CD14-positive monocyte (primary cell): ENCODE results near the gene TMEM115. TPM values are rescaled to one million over a fixed set of nuclear protein-coding genes. Genes with fewer than 3 reads are reported as not detected.

ENCODE experiments used
- DNase-seq, 3 donors: peaks; one replicate each; pipeline ENCODE4 v3.0.0-alpha.2; 2011 to 2022
- H2AFZ ChIP-seq: 2 replicates; pipeline ENCODE4 v1.6.0; 2012; ENCODE audit warnings: mild to moderate bottlenecking, low read depth, low read length, inconsistent platforms; ENCODE audit not compliant: insufficient read depth, poor library complexity, severe bottlenecking
- H3K27ac ChIP-seq, 2 donors: 1 replicate in 1 of 2; 2 replicates in 1 of 2; pipeline ENCODE4 v1.5.1; 2012 to 2013; ENCODE audit warnings: low read length in 2 of 2, control low read depth in 1 of 2, inconsistent platforms in 1 of 2, low read depth in 1 of 2, mild to moderate bottlenecking in 1 of 2
- H3K27me3 ChIP-seq, 2 donors: one replicate each; pipeline versions ENCODE4 v1.6.0 to v1.6.1; 2011 to 2013; ENCODE audit warnings: low read length in 2 of 2; ENCODE audit not compliant: control insufficient read depth in 2 of 2, insufficient read depth in 2 of 2
- H3K36me3 ChIP-seq, 2 donors: replicated peaks in 1 of 2; 1 replicate in 1 of 2; 2 replicates in 1 of 2; pipeline versions ENCODE4 v1.5.1 to v1.6.1; 2012 to 2013; ENCODE audit warnings: low read length in 2 of 2, control low read depth in 1 of 2, inconsistent platforms in 1 of 2, mild to moderate bottlenecking in 1 of 2; ENCODE audit not compliant: insufficient read depth in 2 of 2, control insufficient read depth in 1 of 2
- H3K4me1 ChIP-seq, 2 donors: 1 replicate in 1 of 2; 2 replicates in 1 of 2; pipeline versions ENCODE4 v1.5.1 to v1.6.1; 2012 to 2013; ENCODE audit warnings: low read length in 2 of 2, control low read depth in 1 of 2, inconsistent platforms in 1 of 2, mild to moderate bottlenecking in 1 of 2, moderate library complexity in 1 of 2; ENCODE audit not compliant: insufficient read depth in 2 of 2, control insufficient read depth in 1 of 2
- H3K4me2 ChIP-seq: replicated peaks from 2 replicates; pipeline ENCODE3; 2012; ENCODE audit warnings: low read length, moderate library complexity, mild to moderate bottlenecking; ENCODE audit not compliant: poor library complexity, severe bottlenecking; ENCODE audit errors: extremely low read depth
- H3K4me3 ChIP-seq, 3 experiments: fragments of 200-600 bp in 1 of 3; sonication (generic) in 1 of 3; replicated peaks in 1 of 3; 1 replicate in 2 of 3; 2 replicates in 1 of 3; pipeline ENCODE4 v1.5.1; 2011 to 2013; ENCODE audit warnings: low read length in 3 of 3, mild to moderate bottlenecking in 3 of 3, control low read depth in 2 of 3, low read depth in 2 of 3, inconsistent platforms in 1 of 3, moderate library complexity in 1 of 3
- H3K79me2 ChIP-seq: 2 replicates; pipeline ENCODE4 v1.6.0; 2012; ENCODE audit warnings: mild to moderate bottlenecking, control low read depth, inconsistent platforms, low read length, moderate library complexity; ENCODE audit not compliant: insufficient read depth
- H3K9ac ChIP-seq: 2 replicates; pipeline ENCODE4 v1.6.0; 2017; ENCODE audit warnings: low read length, mild to moderate bottlenecking; ENCODE audit not compliant: insufficient read depth, poor library complexity, severe bottlenecking
- H3K9me3 ChIP-seq, 2 donors: replicated peaks in 1 of 2; 1 replicate in 1 of 2; 2 replicates in 1 of 2; pipeline versions ENCODE4 v1.5.1 to v1.6.1; 2012 to 2013; ENCODE audit warnings: low read length in 2 of 2, control low read depth in 1 of 2; ENCODE audit not compliant: control insufficient read depth in 1 of 2, insufficient read depth in 1 of 2
- H4K20me1 ChIP-seq: 2 replicates; pipeline ENCODE4 v1.6.0; 2012; ENCODE audit warnings: mild to moderate bottlenecking, low read length, control low read depth, moderate library complexity; ENCODE audit not compliant: insufficient read depth
- H3K27ac Mint-ChIP-seq, 7 donors: one replicate each; pipeline ENCODE4 v1.8.0; 2020; ENCODE audit warnings: mild to moderate bottlenecking in 7 of 7, mixed read lengths in 7 of 7, moderate library complexity in 6 of 7, inconsistent platforms in 2 of 7
- H3K27me3 Mint-ChIP-seq, 3 donors: one replicate each; pipeline ENCODE4 v1.8.0; 2021 to 2022; ENCODE audit warnings: low read depth in 3 of 3, mild to moderate bottlenecking in 3 of 3, mixed read lengths in 3 of 3, moderate library complexity in 3 of 3, inconsistent platforms in 1 of 3
- H3K36me3 Mint-ChIP-seq, 2 donors: one replicate each; pipeline ENCODE4 v1.8.0; 2020; ENCODE audit warnings: mixed read lengths in 2 of 2, inconsistent platforms in 1 of 2, mild to moderate bottlenecking in 1 of 2
- H3K4me1 Mint-ChIP-seq: one replicate; pipeline ENCODE4 v1.8.0; 2020; ENCODE audit warnings: mild to moderate bottlenecking, mixed read lengths
- H3K4me3 Mint-ChIP-seq, 2 donors: one replicate each; pipeline ENCODE4 v1.8.0; 2020; ENCODE audit warnings: mild to moderate bottlenecking in 2 of 2, mixed read lengths in 2 of 2, moderate library complexity in 1 of 2
- H3K9me3 Mint-ChIP-seq, 7 donors: one replicate each; pipeline ENCODE4 v1.8.0; 2020 to 2022; ENCODE audit warnings: mixed read lengths in 7 of 7, mild to moderate bottlenecking in 6 of 7, moderate library complexity in 6 of 7, inconsistent platforms in 2 of 7
- WGBS: methylation state at CpG from one replicate; pipeline ENCODE4 v1.1.5; 2013; ENCODE audit warnings: missing lambda C conversion rate; ENCODE audit not compliant: insufficient coverage; 5-methylcytosine and 5-hydroxymethylcytosine counted together
- intact Hi-C, 2 donors: fragments of 100-400 bp; cut with micrococcal nuclease; formaldehyde crosslinking; loops; one replicate each; pipeline versions ENCODE4 v1.15.0 to v1.15.1; 2023
- polyA plus RNA-seq, 3 donors: library from polyadenylated mRNA; depleted of rRNA in 1 of 3; unstranded in 2 of 3; stranded (reverse) in 1 of 3; fragments of 300-500 nt in 2 of 3; fragments of >200 nt in 1 of 3; fragmentation: Illumina TruSeq in 2 of 3; gene quantifications; 1 replicate in 2 of 3; 2 replicates in 1 of 3; pipeline ENCODE4 v1.2.3, GENCODE V29; 2012 to 2021
- TF ChIP-seq, protein P1 (sequence below): fragments of 200-600 bp; IDR thresholded peaks from one replicate; pipeline ENCODE4 v1.8.0; 2022; ENCODE audit warnings: antibody characterized with exemption, mild to moderate bottlenecking

The TMEM115 gene
- polyA plus RNA-seq, 3 donors, result 14.5 to 36.2 (median 32.9) TPM

GRCh38 chr3:50317300-50317699, 42.0 kb downstream of the TMEM115 start:
- Mint-ChIP-seq H3K4me1 (peaks cover 51% of the 10 kb centered on the region), H3K27ac (peak overlapping the region in 2 of 7 donors; percentile 32 to 35), H3K27me3 (peaks cover 0 to 8% (median 2%) of the 10 kb centered on the region in 3 donors), H3K4me3 (no peak overlapping the region), H3K36me3 (peaks cover 22 to 35% of the 10 kb centered on the region in 2 donors), H3K9me3 (no peaks in the 10 kb centered on the region)
- no peaks in the 10 kb centered on the region for H3K27me3 ChIP-seq
- TF ChIP-seq, protein P1, sequence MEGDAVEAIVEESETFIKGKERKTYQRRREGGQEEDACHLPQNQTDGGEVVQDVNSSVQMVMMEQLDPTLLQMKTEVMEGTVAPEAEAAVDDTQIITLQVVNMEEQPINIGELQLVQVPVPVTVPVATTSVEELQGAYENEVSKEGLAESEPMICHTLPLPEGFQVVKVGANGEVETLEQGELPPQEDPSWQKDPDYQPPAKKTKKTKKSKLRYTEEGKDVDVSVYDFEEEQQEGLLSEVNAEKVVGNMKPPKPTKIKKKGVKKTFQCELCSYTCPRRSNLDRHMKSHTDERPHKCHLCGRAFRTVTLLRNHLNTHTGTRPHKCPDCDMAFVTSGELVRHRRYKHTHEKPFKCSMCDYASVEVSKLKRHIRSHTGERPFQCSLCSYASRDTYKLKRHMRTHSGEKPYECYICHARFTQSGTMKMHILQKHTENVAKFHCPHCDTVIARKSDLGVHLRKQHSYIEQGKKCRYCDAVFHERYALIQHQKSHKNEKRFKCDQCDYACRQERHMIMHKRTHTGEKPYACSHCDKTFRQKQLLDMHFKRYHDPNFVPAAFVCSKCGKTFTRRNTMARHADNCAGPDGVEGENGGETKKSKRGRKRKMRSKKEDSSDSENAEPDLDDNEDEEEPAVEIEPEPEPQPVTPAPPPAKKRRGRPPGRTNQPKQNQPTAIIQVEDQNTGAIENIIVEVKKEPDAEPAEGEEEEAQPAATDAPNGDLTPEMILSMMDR, result no peak
- H3K27ac ChIP-seq, result peak overlapping the region in 1 of 2 donors; percentile 22
- WGBS, result 50% methylated on average over 1 of the region's 6 CpGs
- H3K4me1 ChIP-seq, result peaks cover 44 to 53% of the 10 kb centered on the region in 2 donors
- no peak overlapping the region for H3K9ac ChIP-seq
- H3K4me2 ChIP-seq, result no peak overlapping the region
- no peak overlapping the region for H2AFZ ChIP-seq
- peaks cover 0 to 29% of the 10 kb centered on the region in 2 donors for H3K36me3 ChIP-seq
- no peak overlapping the region for H3K4me3 ChIP-seq
- H3K79me2 ChIP-seq, result peaks cover 21% of the 10 kb centered on the region
- DNase-seq, result no peak
- intact Hi-C loops, result no loop called here
- no peaks in the 10 kb centered on the region for H4K20me1 ChIP-seq
- no peaks in the 10 kb centered on the region for H3K9me3 ChIP-seq

GRCh38 chr3:50316657-50317242, 42.6 kb downstream of the TMEM115 start:
- H2AFZ ChIP-seq, result no peak overlapping the region
- Mint-ChIP-seq H3K36me3 (peaks cover 22 to 35% of the 10 kb centered on the region in 2 donors), H3K4me1 (peaks cover 47% of the 10 kb centered on the region), H3K4me3 (no peak overlapping the region), H3K27me3 (peaks cover 0 to 8% (median 2%) of the 10 kb centered on the region in 3 donors), H3K9me3 (no peaks in the 10 kb centered on the region), H3K27ac (peak overlapping the region in 3 of 7 donors; percentile 35 to 75 (median 50))
- WGBS, result 68% methylated on average over 4 of the region's 9 CpGs
- H3K27me3 ChIP-seq, result no peaks in the 10 kb centered on the region
- peaks cover 21% of the 10 kb centered on the region for H3K79me2 ChIP-seq
- H3K4me3 ChIP-seq, result no peak overlapping the region
- peaks cover 38 to 48% of the 10 kb centered on the region in 2 donors for H3K4me1 ChIP-seq
- no peaks in the 10 kb centered on the region for H3K9me3 ChIP-seq
- intact Hi-C loops, result no loop called here
- no peak overlapping the region for H3K4me2 ChIP-seq
- no peaks in the 10 kb centered on the region for H4K20me1 ChIP-seq
- no peak overlapping the region for H3K27ac ChIP-seq
- TF ChIP-seq, protein P1, result no peak
- no peak overlapping the region for H3K9ac ChIP-seq
- peaks cover 0 to 29% of the 10 kb centered on the region in 2 donors for H3K36me3 ChIP-seq
- DNase-seq, result no peak
